ENCODE results near the gene ANKDD1B. TPM values are rescaled to one million over a fixed set of nuclear protein-coding genes. Genes with fewer than 3 reads are reported as not detected.

ANKDD1B gene
- total RNA-seq, 4 donors from 2014 or later, result 0.51 to 1.5 TPM; not detected in 2

DNA sequence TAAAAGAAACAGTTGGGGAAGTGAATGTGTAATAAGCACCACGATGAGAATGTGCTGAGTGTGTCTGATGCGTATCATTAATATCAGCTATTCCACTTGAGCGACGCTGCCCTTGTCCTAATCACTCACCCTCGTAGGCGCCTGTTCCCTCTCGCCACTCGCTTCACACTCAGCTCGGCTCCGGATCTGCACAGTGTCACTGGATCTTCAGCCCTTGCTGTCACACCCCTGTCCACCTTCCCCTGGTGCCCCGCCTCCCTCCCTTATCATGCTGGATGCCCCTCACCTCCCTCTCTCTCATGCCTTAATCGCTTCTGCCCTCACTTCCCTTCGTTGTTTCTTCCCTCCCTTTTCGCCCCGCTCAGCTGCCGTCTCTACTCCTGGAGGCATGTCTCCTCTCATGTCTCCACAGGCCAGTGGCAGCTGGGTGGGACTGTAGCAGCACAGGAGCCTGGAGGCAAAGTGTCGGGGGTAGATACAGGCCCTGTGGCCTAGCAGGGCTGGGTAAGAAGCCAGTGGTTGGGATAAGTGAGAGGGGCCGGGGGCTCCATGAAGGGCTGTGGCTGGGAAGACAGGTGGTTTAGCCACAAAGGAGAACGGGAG is 43.5 kb downstream of the ANKDD1B start:
- TF ChIP-seq, protein P1, sequence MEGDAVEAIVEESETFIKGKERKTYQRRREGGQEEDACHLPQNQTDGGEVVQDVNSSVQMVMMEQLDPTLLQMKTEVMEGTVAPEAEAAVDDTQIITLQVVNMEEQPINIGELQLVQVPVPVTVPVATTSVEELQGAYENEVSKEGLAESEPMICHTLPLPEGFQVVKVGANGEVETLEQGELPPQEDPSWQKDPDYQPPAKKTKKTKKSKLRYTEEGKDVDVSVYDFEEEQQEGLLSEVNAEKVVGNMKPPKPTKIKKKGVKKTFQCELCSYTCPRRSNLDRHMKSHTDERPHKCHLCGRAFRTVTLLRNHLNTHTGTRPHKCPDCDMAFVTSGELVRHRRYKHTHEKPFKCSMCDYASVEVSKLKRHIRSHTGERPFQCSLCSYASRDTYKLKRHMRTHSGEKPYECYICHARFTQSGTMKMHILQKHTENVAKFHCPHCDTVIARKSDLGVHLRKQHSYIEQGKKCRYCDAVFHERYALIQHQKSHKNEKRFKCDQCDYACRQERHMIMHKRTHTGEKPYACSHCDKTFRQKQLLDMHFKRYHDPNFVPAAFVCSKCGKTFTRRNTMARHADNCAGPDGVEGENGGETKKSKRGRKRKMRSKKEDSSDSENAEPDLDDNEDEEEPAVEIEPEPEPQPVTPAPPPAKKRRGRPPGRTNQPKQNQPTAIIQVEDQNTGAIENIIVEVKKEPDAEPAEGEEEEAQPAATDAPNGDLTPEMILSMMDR (IDR thresholded peaks at IDR 0.05; ENCODE audit: low read depth), result no peak

DNA sequence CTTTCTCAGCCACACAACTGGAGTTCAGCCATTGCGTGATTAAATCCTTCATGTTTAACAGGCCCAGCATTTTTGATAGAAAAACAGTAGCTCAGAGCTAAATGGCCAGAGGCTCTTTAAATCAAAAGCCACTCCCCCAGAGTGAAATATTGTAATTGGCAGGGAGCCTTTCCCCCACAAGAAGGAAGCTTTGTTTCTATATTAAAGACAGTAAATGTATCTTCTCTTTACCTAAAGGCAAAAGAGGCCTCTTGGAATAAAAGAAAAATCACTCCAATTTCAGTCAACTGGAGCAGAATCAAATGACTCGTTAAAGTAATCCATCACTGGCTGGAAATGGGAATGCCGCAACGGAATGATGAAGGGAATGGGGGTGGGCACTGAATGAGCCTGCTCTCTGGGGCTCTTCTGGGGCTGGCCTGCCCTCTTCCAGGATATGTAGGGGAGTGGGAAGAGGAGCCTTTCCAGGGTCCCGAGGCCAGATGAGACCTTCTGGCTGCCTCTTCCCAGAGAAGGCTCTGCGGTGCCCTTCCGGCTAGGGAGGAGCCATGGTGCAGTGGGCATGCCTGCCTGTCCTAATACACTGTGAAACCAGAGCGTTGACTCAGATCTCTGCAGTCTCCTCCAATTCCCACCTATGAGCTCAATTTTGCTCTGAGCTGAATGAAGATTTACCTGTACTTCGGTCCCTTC is 45.2 kb downstream of the ANKDD1B start:
- TF ChIP-seq, protein P1 (IDR thresholded peaks at IDR 0.05; ENCODE audit: low read depth), result no peak

DNA sequence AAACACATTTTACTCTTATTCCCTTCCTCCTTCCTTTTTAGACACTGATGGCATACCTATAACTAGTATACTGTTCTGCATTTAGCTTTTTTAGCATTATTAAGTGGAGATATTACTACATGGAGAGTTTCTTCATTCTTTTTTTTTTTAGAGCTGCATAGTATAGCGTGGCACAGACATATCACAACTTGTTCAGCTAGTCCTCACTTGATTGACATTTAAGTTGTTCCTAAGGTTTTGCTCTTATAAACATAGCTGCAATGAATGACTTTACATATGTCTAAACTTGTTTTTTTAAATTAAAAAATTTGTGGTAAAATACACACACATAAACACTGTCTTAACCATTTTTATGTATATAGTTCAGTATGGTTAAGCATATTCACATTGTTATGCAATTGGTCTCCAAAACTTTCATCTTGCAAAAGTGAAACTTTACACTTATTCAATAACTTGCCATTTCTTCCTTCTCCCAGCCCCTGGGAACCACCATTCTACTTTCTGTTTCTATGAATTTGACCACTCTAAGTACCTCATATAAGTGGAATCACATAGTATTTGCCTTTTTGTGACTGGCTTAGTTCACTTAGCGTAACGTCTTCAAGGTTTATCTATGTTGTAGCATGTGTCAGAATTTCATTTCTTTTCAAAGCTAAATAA is 48.7 kb downstream of the ANKDD1B start:
- TF ChIP-seq, protein P1 (IDR thresholded peaks at IDR 0.05; ENCODE audit: low read depth), result no peak

DNA sequence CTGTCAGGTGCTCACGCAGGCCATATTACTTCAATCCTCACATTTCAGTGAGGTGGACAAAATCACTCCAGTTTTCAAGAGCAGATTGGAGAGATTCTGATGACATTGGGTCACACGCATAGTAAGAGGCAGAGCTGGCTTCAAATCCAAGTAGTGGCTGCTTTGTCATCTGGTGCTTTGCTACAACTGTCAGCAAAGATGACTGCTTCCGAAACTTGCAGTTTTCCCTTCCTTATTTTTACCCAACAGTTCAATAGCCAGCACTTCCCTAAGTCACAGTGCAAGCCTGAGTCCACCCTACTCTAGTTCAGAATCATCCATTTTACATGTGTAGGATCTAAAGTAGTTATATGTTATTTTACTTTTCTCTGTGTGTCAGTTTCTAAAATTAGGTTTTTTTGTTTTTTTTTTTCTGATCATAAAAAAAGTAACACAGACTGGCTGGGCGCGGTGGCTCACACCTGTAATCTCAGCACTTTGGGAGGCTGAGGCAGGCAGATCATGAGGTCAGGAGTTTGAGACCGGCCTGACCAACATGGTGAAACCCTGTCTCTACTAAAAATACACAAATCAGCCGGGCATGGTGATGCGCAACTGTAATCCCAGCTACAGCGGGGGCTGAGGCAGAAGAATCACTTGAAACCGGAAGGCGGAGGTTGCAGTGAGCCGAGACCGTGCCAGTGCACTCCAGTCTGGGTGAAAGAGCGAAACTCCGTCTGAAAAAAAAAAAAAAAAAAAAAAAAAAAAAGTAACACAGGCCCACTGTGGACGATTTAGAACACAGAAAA is 49.6 kb downstream of the ANKDD1B start:
- TF ChIP-seq, protein P1 (IDR thresholded peaks at IDR 0.05; ENCODE audit: low read depth), result no peak

DNA sequence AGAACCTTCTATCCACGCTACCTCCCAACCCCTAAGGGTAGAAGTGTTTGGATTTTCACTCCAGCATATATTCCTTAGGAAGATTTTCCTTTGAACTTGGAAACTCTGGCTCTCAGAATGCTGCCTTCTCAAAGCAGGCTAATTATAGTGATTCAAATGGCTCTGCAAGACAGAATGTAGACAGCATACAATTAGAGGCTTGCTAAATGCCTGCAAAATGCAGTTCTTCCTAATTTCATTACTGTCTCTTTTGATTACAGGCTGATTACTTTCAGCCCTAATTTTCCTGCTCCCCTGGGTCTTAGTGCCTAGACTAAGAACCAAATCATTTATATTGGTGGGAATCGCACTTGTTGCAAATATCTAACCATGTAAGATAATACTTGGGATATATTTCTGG is 50.8 kb downstream of the ANKDD1B start:
- TF ChIP-seq, protein P1 (IDR thresholded peaks at IDR 0.05; ENCODE audit: low read depth), result no peak

DNA sequence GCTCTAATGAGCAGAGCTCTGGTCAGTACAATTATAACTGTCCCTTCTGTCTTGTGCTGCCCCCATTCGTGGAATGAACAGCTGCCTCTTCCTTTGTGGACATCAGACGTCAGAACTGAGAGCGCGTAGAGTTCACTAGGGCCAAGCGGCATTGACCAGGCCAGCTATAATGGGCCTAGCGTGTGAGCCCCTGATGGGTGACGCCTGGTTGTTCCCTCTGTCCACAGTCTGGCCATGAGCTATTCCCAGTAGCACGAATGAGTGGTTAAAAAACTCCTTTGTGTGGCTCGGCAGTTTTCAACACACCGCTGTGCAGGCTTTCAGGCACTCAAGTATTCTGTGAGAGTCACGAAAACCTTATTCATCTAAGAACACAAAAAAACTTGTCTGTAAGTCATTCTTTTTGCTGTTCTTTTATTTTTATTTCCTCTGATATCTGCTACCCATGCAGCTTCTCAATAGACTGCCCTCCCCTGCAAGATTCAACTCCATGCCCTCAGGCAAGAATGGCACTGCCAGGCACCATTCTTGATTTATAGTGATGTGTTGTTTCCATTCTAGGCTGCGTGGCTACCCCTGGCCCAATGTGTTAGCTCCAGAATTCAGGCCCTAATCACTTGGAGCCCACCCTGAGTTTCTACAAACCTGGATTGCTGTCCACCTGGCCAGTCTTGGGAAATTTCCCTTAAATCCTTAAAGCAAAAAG is 52.5 kb downstream of the ANKDD1B start:
- TF ChIP-seq, protein P1 (IDR thresholded peaks at IDR 0.05; ENCODE audit: low read depth), result no peak

Measured in subcutaneous adipose tissue (tissue), 4 donors.